Measurements from ENCODE around the gene RARS1. TPM values are rescaled to one million over a fixed set of nuclear protein-coding genes. Genes with fewer than 3 reads are reported as not detected.

RARS1 gene
- total RNA-seq, 2 donors from 2014 or later, result 43.2 to 47.2 TPM

- no peak for DNase-seq
- ATAC-seq, result no peak
- Histone ChIP-seq H3K27ac (no peak overlapping the region), H3K27me3 (no peaks in the 10 kb centered on the region), H3K4me3 (no peak overlapping the region), H3K4me1 (no peaks in the 10 kb centered on the region), H3K36me3 (replicated peaks in 1 of 2; ENCODE audit: insufficient read depth in 1 of 2, low read depth in 2 of 2) (peaks cover 0 to 13% of the 10 kb centered on the region in 2 donors), H3K9me3 (no peaks in the 10 kb centered on the region)
- TF ChIP-seq POLR2A (IDR thresholded peaks at IDR 0.05) (no peak), CTCF (IDR thresholded peaks at IDR 0.05) (no peak)
- intact Hi-C loops (cut with DNase I), result no loop called here
- 82 to 88% methylated on average over 10 of the region's 10 CpGs for WGBS, 2 donors
Measured at GRCh38 chr5:168446983-168447619, 39.2 kb upstream of the RARS1 start.

GRCh38 chr5:168447808-168448207 lies 38.5 kb upstream of the RARS1 start:
- ATAC-seq, result no peak
- intact Hi-C loops (cut with DNase I), result no loop called here
- no peak for DNase-seq
- Histone ChIP-seq H3K4me1 (no peaks in the 10 kb centered on the region), H3K27ac (no peak overlapping the region), H3K27me3 (no peaks in the 10 kb centered on the region), H3K9me3 (no peaks in the 10 kb centered on the region), H3K36me3 (replicated peaks in 1 of 2; ENCODE audit: insufficient read depth in 1 of 2, low read depth in 2 of 2) (peaks cover 0 to 13% of the 10 kb centered on the region in 2 donors), H3K4me3 (no peak overlapping the region)
- 82 to 84% methylated on average over 4 of the region's 4 CpGs for WGBS, 2 donors
- no peak for TF ChIP-seq CTCF (IDR thresholded peaks at IDR 0.05)

DNA sequence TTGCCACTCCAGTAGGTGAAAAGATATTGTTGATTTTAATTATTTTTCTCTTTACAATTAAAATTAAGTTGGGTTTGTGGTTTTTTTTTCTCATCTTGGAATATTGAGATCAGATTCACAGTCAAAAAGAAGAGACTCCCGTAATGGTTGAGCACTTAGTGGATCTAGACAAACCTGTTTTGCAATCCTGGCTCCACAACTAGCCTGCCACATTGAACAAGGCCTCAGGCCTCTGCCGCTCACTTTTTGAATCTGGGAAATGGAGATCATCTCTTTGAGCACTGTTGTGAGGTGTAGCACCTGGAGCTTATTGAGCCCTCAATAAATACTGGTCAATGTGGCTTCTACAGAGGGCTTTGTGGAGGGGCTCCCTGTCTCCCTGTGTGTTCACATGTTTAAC lies 37.1 kb upstream of the RARS1 start:
- Histone ChIP-seq H3K27me3 (no peaks in the 10 kb centered on the region), H3K9me3 (no peaks in the 10 kb centered on the region), H3K36me3 (replicated peaks in 1 of 2; ENCODE audit: insufficient read depth in 1 of 2, low read depth in 2 of 2) (peaks cover 0 to 10% of the 10 kb centered on the region in 2 donors), H3K4me1 (no peaks in the 10 kb centered on the region), H3K4me3 (no peak overlapping the region), H3K27ac (no peak overlapping the region)
- intact Hi-C loops (cut with DNase I), result no loop called here
- ATAC-seq, result no peak
- 66 to 74% methylated on average over 2 of the region's 2 CpGs for WGBS, 2 donors
- DNase-seq, result no peak
- TF ChIP-seq CTCF (IDR thresholded peaks at IDR 0.05), result no peak
- no peak for TF ChIP-seq POLR2A (IDR thresholded peaks at IDR 0.05)

DNA sequence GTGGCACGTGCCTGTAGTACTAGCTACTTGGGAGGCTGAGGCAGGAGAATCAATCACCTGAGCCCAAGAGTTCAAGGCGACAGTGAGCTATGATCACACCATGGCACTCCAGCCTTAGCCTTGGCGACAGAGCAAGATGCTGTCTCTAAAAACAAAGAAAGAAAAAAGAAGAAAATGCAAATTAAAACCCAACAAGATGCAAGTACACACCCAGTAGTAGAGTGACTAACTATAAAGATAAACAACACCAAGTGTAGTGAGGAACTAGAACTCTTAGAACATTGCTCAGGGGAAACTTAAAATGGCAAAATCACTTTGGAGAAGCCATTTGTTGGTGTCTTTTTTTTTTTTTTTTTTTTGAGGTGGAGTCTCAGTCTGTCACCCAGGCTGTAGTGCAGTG lies 34.7 kb upstream of the RARS1 start:
- Histone ChIP-seq H3K4me3 (no peak overlapping the region), H3K9me3 (no peaks in the 10 kb centered on the region), H3K27ac (no peak overlapping the region), H3K27me3 (no peaks in the 10 kb centered on the region), H3K4me1 (no peaks in the 10 kb centered on the region), H3K36me3 (replicated peaks in 1 of 2; ENCODE audit: insufficient read depth in 1 of 2, low read depth in 2 of 2) (peaks cover 11 to 15% of the 10 kb centered on the region in 2 donors)
- WGBS, 2 donors, result 95 to 97% methylated on average over 3 of the region's 3 CpGs
- TF ChIP-seq POLR2A (IDR thresholded peaks at IDR 0.05) (no peak), CTCF (IDR thresholded peaks at IDR 0.05) (no peak)
- ATAC-seq (no peak), DNase-seq (no peak)
- intact Hi-C loops (cut with DNase I), result no loop called here

DNA sequence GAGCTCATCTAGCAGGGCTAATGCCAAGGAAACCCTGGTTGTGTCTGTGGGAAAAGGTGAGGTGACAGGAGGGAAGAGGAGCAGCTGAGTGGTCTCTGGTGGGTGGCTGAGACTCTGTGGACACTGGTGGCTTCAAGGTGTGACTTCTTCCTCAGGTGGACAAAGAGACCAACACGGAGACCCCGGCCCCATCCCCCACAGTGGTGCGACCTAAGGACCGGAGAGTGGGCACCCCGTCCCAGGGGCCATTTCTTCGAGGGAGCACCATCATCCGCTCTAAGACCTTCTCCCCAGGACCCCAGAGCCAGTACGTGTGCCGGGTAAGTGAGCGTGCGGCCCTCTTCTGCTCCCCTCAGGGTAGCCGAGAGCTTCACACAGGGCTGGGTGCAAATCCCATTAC lies 31.1 kb upstream of the RARS1 start:
- WGBS, 2 donors, result 90 to 94% methylated on average over 12 of the region's 12 CpGs
- H3K9me3 ChIP-seq, result no peaks in the 10 kb centered on the region
- no peaks in the 10 kb centered on the region for H3K27me3 ChIP-seq
- no peak overlapping the region for H3K27ac ChIP-seq
- ATAC-seq (no peak), DNase-seq (no peak)
- H3K4me1 ChIP-seq, result no peaks in the 10 kb centered on the region
- intact Hi-C loops (cut with DNase I), result no loop called here
- H3K4me3 ChIP-seq, result no peak overlapping the region
- TF ChIP-seq POLR2A (IDR thresholded peaks at IDR 0.05) (no peak), CTCF (IDR thresholded peaks at IDR 0.05) (no peak)
- peaks cover 11 to 33% of the 10 kb centered on the region in 2 donors for H3K36me3 ChIP-seq (replicated peaks in 1 of 2; ENCODE audit: insufficient read depth in 1 of 2, low read depth in 2 of 2)
